ENCODE measurements around the gene PRKCB. TPM values are rescaled to one million over a fixed set of nuclear protein-coding genes. Genes with fewer than 3 reads are reported as not detected.

PRKCB gene
- total RNA-seq, 2 experiments from 2014 or later: 57.5 to 83.8 TPM

GRCh38 chr16:23852794-23853562 is 17.2 kb downstream of the PRKCB start:
- Mint-ChIP-seq H3K36me3 (ENCODE audit: low read depth) (peaks cover 38% of the 10 kb centered on the region), H3K4me3 (no peak overlapping the region), H3K9me3 (ENCODE audit: low read depth) (no peaks in the 10 kb centered on the region), H3K27ac (peak overlapping the region; percentile 66), H3K27me3 (no peaks in the 10 kb centered on the region), H3K4me1 (peaks cover 88% of the 10 kb centered on the region)
- POLR2A ChIA-PET: interaction anchor here (0.6 kb wide), 1 partner anchor 8 kb away, joined by 7 read pairs; no protein-coding TSS in a partner anchor
- no peak for DNase-seq
- CTCF ChIA-PET: interaction anchor here (1.6 to 2.0 kb wide), 2 partner anchors 10 to 16 kb away, joined by 4 to 5 read pairs; no protein-coding TSS in a partner anchor
- intact Hi-C loops (cut with DNase I, micrococcal nuclease): loop anchor here (1.0 kb wide), 1 partner anchor 11 kb away; no protein-coding TSS in a partner anchor
- peak; percentile 18 for ATAC-seq

GRCh38 chr16:23855010-23855409 is 19.2 kb downstream of the PRKCB start:
- POLR2A ChIA-PET: no interaction called here
- CTCF ChIA-PET: no interaction called here

GRCh38 chr16:23856251-23856709 is 20.5 kb downstream of the PRKCB start:
- Mint-ChIP-seq H3K27ac (no peak overlapping the region), H3K36me3 (ENCODE audit: low read depth) (peaks cover 19% of the 10 kb centered on the region), H3K4me3 (no peak overlapping the region), H3K27me3 (no peaks in the 10 kb centered on the region), H3K9me3 (ENCODE audit: low read depth) (no peaks in the 10 kb centered on the region), H3K4me1 (peaks cover 86% of the 10 kb centered on the region)
- intact Hi-C loops (cut with DNase I, micrococcal nuclease): no loop called here
- ChIA-PET CTCF (interaction anchor here (1.4 kb wide), 1 partner anchor 15 kb away, joined by 4 read pairs; no protein-coding TSS in a partner anchor), POLR2A (no interaction called here)
- DNase-seq: no peak
- ATAC-seq: no peak

More at GRCh38 chr16:23855010-23855409, 19.2 kb downstream of the PRKCB start:
- no peak overlapping the region for H3K4me3 Mint-ChIP-seq
- intact Hi-C loops (cut with DNase I, micrococcal nuclease): no loop called here
- no peak overlapping the region for H3K27ac Mint-ChIP-seq
- no peaks in the 10 kb centered on the region for H3K27me3 Mint-ChIP-seq
- H3K4me1 Mint-ChIP-seq: peaks cover 91% of the 10 kb centered on the region
- peaks cover 25% of the 10 kb centered on the region for H3K36me3 Mint-ChIP-seq (ENCODE audit: low read depth)
- ATAC-seq: no peak
- no peaks in the 10 kb centered on the region for H3K9me3 Mint-ChIP-seq (ENCODE audit: low read depth)
- DNase-seq: no peak

GRCh38 chr16:23857256-23857880 is 21.6 kb downstream of the PRKCB start:
- peak; percentile 51 for ATAC-seq
- Mint-ChIP-seq H3K4me1 (peaks cover 88% of the 10 kb centered on the region), H3K27ac (peak overlapping the region; percentile 59), H3K36me3 (ENCODE audit: low read depth) (peaks cover 14% of the 10 kb centered on the region), H3K4me3 (no peak overlapping the region), H3K9me3 (ENCODE audit: low read depth) (no peaks in the 10 kb centered on the region), H3K27me3 (no peaks in the 10 kb centered on the region)
- peak; percentile 45 for DNase-seq
- POLR2A ChIA-PET: no interaction called here
- intact Hi-C loops (cut with DNase I, micrococcal nuclease): no loop called here
- CTCF ChIA-PET: interaction anchor here (0.6 to 2.1 kb wide), 5 partner anchors 16 to 57 kb away, joined by 3 to 9 read pairs (median 3); no protein-coding TSS in a partner anchor

GRCh38 chr16:23857881-23858269 is 22.1 kb downstream of the PRKCB start:
- Mint-ChIP-seq H3K9me3 (ENCODE audit: low read depth) (no peaks in the 10 kb centered on the region), H3K4me3 (no peak overlapping the region), H3K27ac (peak overlapping the region; percentile 59), H3K36me3 (ENCODE audit: low read depth) (peaks cover 10% of the 10 kb centered on the region), H3K4me1 (peaks cover 86% of the 10 kb centered on the region), H3K27me3 (no peaks in the 10 kb centered on the region)
- no peak for ATAC-seq
- intact Hi-C loops (cut with DNase I, micrococcal nuclease): no loop called here
- no peak for DNase-seq
- CTCF ChIA-PET: interaction anchor here (0.6 to 2.1 kb wide), 7 partner anchors 11 to 57 kb away, joined by 3 to 9 read pairs (median 3); no protein-coding TSS in a partner anchor
- POLR2A ChIA-PET: no interaction called here

GRCh38 chr16:23858542-23858941 is 22.8 kb downstream of the PRKCB start:
- Mint-ChIP-seq H3K27ac (peak overlapping the region; percentile 59), H3K27me3 (no peaks in the 10 kb centered on the region), H3K4me1 (peaks cover 84% of the 10 kb centered on the region), H3K9me3 (ENCODE audit: low read depth) (no peaks in the 10 kb centered on the region), H3K36me3 (ENCODE audit: low read depth) (peaks cover 6% of the 10 kb centered on the region), H3K4me3 (no peak overlapping the region)
- ATAC-seq (no peak), DNase-seq (no peak)
- intact Hi-C loops (cut with DNase I, micrococcal nuclease): no loop called here
- ChIA-PET POLR2A (interaction anchor here (0.6 kb wide), 1 partner anchor 16 kb away, joined by 3 read pairs; no protein-coding TSS in a partner anchor), CTCF (interaction anchor here (0.6 to 2.1 kb wide), 7 partner anchors 12 to 152 kb away, joined by 3 to 9 read pairs (median 3); no protein-coding TSS in a partner anchor)

GRCh38 chr16:23859713-23860269 is 24.0 kb downstream of the PRKCB start:
- Mint-ChIP-seq H3K9me3 (ENCODE audit: low read depth) (no peaks in the 10 kb centered on the region), H3K27me3 (no peaks in the 10 kb centered on the region), H3K4me3 (no peak overlapping the region), H3K36me3 (ENCODE audit: low read depth) (peaks cover 2% of the 10 kb centered on the region), H3K27ac (peak overlapping the region; percentile 28), H3K4me1 (peaks cover 85% of the 10 kb centered on the region)
- ATAC-seq (no peak), DNase-seq (no peak)
- ChIA-PET CTCF (interaction anchor here (0.7 to 2.4 kb wide), 6 partner anchors 9 to 150 kb away, joined by 3 to 6 read pairs (median 4); no protein-coding TSS in a partner anchor), POLR2A (interaction anchor here (0.6 kb wide), 1 partner anchor 361 kb away, joined by 3 read pairs; no protein-coding TSS in a partner anchor)
- intact Hi-C loops (cut with DNase I, micrococcal nuclease): no loop called here

- Mint-ChIP-seq H3K36me3 (ENCODE audit: low read depth) (peaks cover 2% of the 10 kb centered on the region), H3K4me3 (no peak overlapping the region), H3K27me3 (no peaks in the 10 kb centered on the region), H3K4me1 (peaks cover 84% of the 10 kb centered on the region), H3K9me3 (ENCODE audit: low read depth) (no peaks in the 10 kb centered on the region), H3K27ac (peak overlapping the region; percentile 18)
- DNase-seq (no peak), ATAC-seq (no peak)
- ChIA-PET CTCF (interaction anchor here (0.9 to 1.4 kb wide), 5 partner anchors 9 to 154 kb away, joined by 3 to 4 read pairs (median 3); no protein-coding TSS in a partner anchor), POLR2A (no interaction called here)
- intact Hi-C loops (cut with DNase I, micrococcal nuclease): no loop called here
Measured at GRCh38 chr16:23861874-23862273, 26.1 kb downstream of the PRKCB start.

GRCh38 chr16:23862556-23862955 is 26.8 kb downstream of the PRKCB start:
- Mint-ChIP-seq H3K27ac (no peak overlapping the region), H3K27me3 (no peaks in the 10 kb centered on the region), H3K4me1 (peaks cover 81% of the 10 kb centered on the region), H3K9me3 (ENCODE audit: low read depth) (no peaks in the 10 kb centered on the region), H3K4me3 (no peak overlapping the region), H3K36me3 (ENCODE audit: low read depth) (peaks cover 2% of the 10 kb centered on the region)
- no peak for DNase-seq
- intact Hi-C loops (cut with DNase I, micrococcal nuclease): no loop called here
- POLR2A ChIA-PET: no interaction called here
- CTCF ChIA-PET: interaction anchor here (0.7 kb wide), 3 partner anchors 60 to 802 kb away, joined by 3 to 4 read pairs (median 3); no protein-coding TSS in a partner anchor
- ATAC-seq: no peak

GRCh38 chr16:23863511-23864422 is 28.0 kb downstream of the PRKCB start:
- no peaks in the 10 kb centered on the region for H3K9me3 Mint-ChIP-seq (ENCODE audit: low read depth)
- ATAC-seq: peak; percentile 84
- intact Hi-C loops (cut with DNase I, micrococcal nuclease): no loop called here
- no peaks in the 10 kb centered on the region for H3K27me3 Mint-ChIP-seq
- ChIA-PET CTCF (interaction anchor here (1.0 to 1.1 kb wide), 4 partner anchors 10 to 60 kb away, joined by 3 to 5 read pairs (median 3); no protein-coding TSS in a partner anchor), POLR2A (interaction anchor here (0.6 to 0.8 kb wide), 2 partner anchors 29 to 88 kb away, joined by 3 to 4 read pairs; no protein-coding TSS in a partner anchor)
- DNase-seq: peak; percentile 49
- H3K4me1 Mint-ChIP-seq: peaks cover 79% of the 10 kb centered on the region
- peaks cover 2% of the 10 kb centered on the region for H3K36me3 Mint-ChIP-seq (ENCODE audit: low read depth)
- H3K4me3 Mint-ChIP-seq: peak overlapping the region; percentile 70
- peak overlapping the region; percentile 87 for H3K27ac Mint-ChIP-seq
